ENCODE results near the gene RIPK1.
"Not testable (repeated sequence)": the region's sequence is repeated elsewhere in the genome, so short reads cannot be mapped to it uniquely, and the experiment has no call there.

The RIPK1 gene

GRCh38 chr6:3045777-3046176 is 22.5 kb upstream of the RIPK1 start:
- no peak for DNase-seq (ENCODE audit: low read depth)

GRCh38 chr6:3046295-3046694 is 22.0 kb upstream of the RIPK1 start:
- DNase-seq (ENCODE audit: low read depth) = no peak

- not testable (repeated sequence) for DNase-seq (ENCODE audit: low read depth)
These were observed 20.3 kb upstream of the RIPK1 start for GRCh38 chr6:3048009-3048408.

DNA sequence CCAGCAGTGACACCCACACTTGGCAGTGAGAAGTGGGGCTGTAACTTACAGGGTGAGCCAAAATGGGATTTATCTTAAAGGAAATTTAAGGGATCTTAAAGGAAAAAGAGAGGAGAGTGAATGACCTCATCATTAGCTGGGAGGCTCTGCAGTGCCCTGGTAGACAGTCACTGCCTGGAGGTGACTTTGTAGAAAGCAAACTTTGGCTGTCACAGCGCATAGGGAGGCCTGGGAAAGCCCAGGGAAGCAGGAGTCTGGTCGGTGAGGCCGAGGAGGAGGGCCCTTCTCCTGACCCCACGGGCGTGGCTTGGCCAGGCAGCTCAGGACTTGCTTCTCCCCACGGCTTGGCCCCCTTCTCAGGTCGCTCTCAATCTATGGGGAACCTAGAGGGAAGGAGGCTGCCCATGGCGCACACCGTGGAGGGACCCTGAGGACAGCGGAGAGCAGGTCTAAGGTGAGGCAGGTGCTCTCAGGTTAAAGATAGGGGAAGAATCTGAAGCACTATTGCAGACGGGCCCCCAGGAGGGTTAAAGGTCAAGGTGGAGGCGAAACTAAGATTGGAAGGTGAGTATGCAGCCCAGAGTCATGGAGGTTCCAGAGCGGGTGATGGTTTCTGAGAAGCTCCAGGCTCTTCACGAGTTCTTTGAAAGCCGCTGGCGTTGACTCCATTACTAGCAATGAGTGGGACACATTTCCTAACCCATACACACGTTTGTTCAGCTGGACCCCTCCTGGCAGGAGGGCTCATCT is 15.6 kb upstream of the RIPK1 start:
- DNase-seq (ENCODE audit: low read depth) = no peak

GRCh38 chr6:3053231-3053508 is 15.1 kb upstream of the RIPK1 start:
- DNase-seq (ENCODE audit: low read depth) = no peak

GRCh38 chr6:3054229-3055157 is 13.8 kb upstream of the RIPK1 start:
- DNase-seq (ENCODE audit: low read depth) = not testable (repeated sequence)

DNA sequence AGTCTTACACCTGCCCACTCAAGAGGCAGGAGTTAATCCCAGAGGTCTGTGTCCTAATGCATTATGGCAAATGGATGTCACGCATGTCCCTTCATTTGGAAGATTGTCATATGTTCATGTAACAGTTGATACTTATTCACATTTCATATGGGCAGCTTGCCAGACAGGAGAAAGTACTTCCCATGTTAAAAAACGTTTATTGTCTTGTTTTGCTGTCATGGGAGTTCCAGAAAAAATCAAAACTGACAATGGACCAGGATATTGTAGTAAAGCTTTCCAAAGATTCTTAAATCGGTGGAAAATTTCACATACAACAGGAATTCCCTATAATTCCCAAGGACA is 13.2 kb upstream of the RIPK1 start:
- DNase-seq (ENCODE audit: low read depth) = not testable (repeated sequence)

GRCh38 chr6:3057063-3057770 is 11.1 kb upstream of the RIPK1 start:
- DNase-seq (ENCODE audit: low read depth) = no peak

- DNase-seq (ENCODE audit: low read depth) = no peak
These were observed 9.3 kb upstream of the RIPK1 start for GRCh38 chr6:3058957-3059356.

GRCh38 chr6:3060092-3060491 is 8.2 kb upstream of the RIPK1 start:
- DNase-seq (ENCODE audit: low read depth) = not testable (repeated sequence)

DNA sequence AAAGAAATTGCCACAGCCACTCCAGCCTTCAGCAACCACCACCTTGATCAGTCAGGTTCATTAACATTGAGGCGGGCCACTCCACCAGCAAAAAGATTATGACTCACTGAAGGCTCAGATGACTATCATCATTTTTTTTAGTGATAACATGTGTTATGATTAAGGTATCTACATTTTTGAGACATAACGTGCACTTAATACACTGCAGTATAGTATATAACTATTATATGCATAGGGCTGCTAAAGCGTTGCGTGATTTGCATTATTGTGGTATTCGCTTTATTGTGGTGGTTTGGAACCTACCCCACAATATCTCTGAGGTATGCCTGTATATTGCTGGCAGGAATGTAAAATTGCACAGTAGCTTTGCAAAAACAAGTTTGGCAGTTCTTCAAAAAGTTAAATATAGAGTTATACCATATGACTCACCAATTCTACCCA is 6.8 kb upstream of the RIPK1 start:
- peak; percentile 68 for DNase-seq (ENCODE audit: low read depth)

GRCh38 chr6:3063340-3063732 is 5.0 kb upstream of the RIPK1 start:
- DNase-seq (ENCODE audit: low read depth) = not testable (repeated sequence)

- DNase-seq (ENCODE audit: low read depth) = no peak
These were observed 4.3 kb upstream of the RIPK1 start for GRCh38 chr6:3063733-3064700.

- no peak for DNase-seq (ENCODE audit: low read depth)
These were observed 3.3 kb downstream of the RIPK1 start for GRCh38 chr6:3071568-3071967.

DNA sequence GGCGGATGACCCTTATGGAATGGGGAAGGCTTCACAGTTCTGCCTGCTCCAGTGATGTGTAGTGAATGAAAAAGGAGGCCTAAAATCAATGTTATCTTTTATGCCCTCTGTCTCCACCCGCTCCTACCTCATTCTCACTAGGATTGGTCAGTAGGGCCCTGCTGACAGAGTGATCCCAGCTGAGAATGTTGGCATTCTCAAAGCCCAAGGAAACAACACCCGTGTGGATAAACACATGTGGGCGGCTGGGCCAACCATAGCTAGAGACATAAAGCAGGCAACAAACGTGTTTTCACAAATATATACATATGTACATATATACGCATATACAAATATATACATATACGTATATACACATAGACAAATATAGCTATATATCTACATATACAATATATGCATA is 4.5 kb downstream of the RIPK1 start:
- no peak for DNase-seq (ENCODE audit: low read depth)

DNA sequence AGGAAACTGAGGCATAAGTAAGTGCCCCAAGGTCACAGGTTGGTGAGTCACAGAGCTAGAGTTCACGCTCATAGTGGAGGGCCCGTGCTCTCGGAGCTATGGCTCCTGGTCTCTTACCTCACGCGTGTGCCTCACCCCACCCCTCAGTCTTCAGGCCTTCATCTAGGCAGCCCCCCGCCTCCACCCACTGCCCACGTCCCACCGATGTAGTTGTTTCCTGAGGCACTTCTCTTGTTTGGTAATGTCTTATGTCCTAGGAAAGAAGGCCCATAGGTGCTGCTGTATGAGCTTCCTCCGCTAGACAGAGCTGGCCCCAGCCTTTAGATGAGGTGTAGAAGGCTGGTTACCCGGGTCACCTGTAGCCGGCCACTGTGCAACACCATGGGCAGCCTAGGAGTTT is 5.1 kb downstream of the RIPK1 start:
- DNase-seq (ENCODE audit: low read depth) = no peak

- DNase-seq (ENCODE audit: low read depth) = no peak
These were observed 7.4 kb downstream of the RIPK1 start for GRCh38 chr6:3075772-3076113.

DNA sequence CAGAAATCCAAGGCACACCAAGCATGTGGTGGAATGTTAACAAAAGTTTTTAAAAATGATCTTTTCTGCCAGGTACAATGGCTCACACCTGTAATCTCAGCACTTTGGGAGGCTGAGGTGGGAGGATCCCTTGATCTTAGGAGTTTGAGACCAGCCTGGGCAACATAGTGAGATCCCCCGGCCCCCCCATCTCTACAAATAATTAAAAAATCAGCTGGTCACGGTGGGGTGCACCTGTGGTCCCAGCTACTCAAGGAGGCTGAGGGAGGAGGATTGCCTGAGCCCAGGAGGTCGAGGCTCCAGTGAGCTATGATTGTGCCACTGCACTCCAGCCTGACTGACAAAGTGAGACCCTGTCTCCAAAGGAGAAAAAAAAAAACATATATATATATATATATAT is 8.0 kb downstream of the RIPK1 start:
- DNase-seq (ENCODE audit: low read depth) = no peak

GRCh38 chr6:3077430-3077829 is 9.1 kb downstream of the RIPK1 start:
- no peak for DNase-seq (ENCODE audit: low read depth)

DNA sequence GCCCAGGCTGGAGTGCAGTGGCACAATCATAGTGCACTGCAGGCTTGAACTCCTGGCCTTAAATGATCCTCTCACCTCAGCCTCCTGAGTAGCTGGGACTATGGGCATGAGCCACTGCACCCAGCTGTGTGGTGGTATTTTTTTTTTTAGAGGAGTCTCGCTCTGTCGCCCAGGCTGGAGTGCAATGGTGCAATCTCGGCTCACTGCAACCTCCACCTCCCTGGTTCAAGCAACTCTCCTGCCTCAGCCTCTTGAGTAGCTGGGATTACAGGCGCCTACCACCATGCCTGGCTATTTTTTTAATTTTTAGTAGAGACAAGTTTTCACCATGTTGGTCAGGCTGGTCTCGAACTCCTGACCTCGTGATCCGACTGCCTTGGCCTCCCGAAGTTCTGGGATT is 10.7 kb downstream of the RIPK1 start:
- not testable (repeated sequence) for DNase-seq (ENCODE audit: low read depth)

GRCh38 chr6:3079682-3080081 is 11.4 kb downstream of the RIPK1 start:
- no peak for DNase-seq (ENCODE audit: low read depth)

DNA sequence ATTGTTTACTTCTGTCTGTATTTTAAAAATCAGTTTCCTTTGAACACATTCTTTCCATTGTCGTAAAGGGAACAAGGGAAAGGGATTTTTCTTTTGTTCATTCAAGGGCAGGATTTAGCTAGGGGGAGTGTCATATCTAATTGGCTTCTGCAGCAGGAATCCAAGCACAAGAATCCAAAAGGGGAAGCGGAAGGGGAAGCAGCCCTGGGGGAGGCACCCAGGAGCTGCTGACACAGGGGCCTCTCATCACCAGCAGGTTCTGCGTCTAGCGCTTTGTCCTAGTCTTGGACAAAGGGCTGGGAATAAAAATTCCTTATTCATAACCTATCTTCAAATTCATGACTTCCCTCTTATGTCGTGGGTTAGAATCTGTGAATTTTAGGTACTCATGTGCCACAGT is 13.7 kb downstream of the RIPK1 start:
- no peak for DNase-seq (ENCODE audit: low read depth)
